ENCODE measurements around the gene POPDC2.

POPDC2 gene

DNA sequence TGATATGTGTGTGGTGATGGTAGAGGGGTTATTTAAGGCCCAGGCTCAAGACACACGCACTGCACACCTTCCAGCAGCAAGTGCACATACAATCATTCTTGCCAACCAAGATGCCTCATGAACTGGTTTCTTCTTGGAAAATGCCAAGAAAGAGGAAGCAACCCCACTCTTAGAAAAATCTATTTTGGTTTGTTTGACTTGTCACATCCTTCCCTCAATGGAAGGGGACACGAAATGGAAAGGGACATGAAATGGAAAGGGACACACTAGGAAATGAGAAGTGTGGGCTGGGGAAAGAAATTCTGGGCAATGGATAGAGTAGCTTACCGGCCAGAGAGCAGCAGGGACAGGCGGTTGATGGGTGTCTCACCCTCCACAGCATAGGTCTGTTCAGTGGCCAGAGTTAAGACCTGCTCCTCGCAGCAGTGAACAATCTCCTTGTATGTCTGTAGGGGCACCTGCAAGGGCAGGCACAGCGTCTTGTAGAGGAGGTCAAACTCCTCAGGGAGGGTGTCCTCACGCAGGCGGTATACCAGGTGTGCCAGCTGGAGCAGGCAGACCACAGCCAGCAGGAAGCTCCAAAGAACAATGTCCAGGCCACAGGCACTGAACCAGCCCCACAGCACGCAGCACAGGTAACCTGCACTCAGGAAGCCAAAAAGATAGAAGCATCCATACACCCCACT lies 640 bp downstream of the POPDC2 start:
- DNase-seq, result no peak
- TF ChIP-seq GATA1 (IDR thresholded peaks at IDR 0.05; ENCODE audit: low read depth, low read length), result no peak
- no peak for TF ChIP-seq POLR2A (IDR thresholded peaks at IDR 0.05; ENCODE audit: low read length)

DNA sequence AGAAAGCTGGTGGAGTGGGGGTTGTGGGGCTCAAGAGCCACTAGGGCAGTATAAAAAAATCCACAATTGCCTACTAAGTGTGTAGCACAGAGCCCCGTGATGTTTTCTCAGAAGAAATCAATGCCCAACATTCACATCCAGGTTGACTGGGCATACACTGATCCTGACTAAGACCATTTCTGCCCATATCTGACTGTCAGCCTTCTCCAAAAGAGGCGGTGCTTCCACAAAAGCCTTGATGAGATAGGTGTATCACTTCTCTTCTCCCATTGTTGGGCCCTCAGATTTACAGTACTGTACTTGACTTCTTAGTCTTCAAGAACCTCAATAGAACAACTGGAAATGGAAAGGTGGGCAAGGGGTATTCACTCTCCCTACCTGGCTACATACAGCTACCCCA lies 1.4 kb downstream of the POPDC2 start:
- no peak for DNase-seq
- TF ChIP-seq POLR2A (IDR thresholded peaks at IDR 0.05; ENCODE audit: low read length) (no peak), GATA1 (IDR thresholded peaks at IDR 0.05; ENCODE audit: low read depth, low read length) (no peak)

DNA sequence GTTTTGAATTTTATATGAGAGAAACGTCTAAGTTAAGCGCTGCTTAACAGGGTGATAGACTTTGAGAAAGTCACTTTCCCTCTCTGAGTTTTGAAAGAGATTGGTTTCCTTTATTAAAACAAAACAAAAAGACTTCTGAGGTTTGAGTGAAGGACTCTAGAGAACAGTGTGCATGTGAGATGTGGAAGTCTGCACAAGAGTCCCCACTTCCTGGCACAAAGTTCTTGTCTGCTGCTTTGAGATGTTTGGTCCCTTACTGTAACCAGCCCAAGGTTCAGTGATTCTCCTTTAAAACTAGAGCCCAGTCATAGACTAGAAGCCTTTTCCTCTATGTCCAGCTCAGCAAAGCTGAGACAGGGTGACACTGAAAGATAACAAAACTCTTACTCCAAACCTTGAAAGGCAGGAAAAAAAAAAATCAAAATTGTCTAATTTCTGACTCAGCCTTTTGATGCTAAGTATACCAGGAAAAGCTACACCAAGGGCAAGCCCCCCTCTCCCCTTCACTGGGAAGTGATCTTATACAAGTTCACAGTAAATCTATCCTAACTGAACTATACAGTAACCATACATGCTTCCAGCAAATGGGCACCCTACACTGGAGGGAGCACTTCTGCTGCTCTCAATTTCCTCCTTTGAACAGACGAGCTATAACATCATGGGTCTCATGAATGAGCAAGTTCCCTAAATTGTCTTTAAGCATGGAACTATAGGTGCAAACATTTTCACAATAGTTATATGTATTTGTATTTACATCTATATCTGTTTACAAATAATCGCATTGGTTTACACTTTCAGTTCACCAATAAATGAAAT lies 2.3 kb downstream of the POPDC2 start:
- DNase-seq, result no peak
- TF ChIP-seq GATA1 (IDR thresholded peaks at IDR 0.05; ENCODE audit: low read depth, low read length) (no peak), POLR2A (IDR thresholded peaks at IDR 0.05; ENCODE audit: low read length) (no peak)

DNA sequence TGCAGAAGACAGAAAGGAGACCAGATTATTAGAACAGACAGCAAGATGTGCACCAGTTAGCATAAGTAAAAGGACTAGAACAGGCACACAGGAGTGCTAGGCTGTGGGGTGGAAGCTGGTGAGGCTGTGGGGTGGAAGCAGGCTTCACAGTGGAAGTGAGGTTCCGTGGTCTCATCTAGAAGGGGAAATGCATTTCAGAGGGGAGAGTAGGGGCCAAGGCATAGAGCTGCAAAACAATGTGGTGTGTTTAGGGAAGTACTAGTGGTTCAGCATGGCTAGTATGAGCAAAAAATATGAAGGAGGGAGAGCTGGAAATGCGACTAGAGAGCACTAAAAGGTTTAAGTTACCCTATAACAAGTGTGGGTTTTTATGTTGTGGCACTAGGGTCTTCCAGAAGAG lies 6.5 kb downstream of the POPDC2 start:
- TF ChIP-seq POLR2A (IDR thresholded peaks at IDR 0.05; ENCODE audit: low read length), result no peak
- no peak for TF ChIP-seq GATA1 (IDR thresholded peaks at IDR 0.05; ENCODE audit: low read depth, low read length)
- no peak for DNase-seq

DNA sequence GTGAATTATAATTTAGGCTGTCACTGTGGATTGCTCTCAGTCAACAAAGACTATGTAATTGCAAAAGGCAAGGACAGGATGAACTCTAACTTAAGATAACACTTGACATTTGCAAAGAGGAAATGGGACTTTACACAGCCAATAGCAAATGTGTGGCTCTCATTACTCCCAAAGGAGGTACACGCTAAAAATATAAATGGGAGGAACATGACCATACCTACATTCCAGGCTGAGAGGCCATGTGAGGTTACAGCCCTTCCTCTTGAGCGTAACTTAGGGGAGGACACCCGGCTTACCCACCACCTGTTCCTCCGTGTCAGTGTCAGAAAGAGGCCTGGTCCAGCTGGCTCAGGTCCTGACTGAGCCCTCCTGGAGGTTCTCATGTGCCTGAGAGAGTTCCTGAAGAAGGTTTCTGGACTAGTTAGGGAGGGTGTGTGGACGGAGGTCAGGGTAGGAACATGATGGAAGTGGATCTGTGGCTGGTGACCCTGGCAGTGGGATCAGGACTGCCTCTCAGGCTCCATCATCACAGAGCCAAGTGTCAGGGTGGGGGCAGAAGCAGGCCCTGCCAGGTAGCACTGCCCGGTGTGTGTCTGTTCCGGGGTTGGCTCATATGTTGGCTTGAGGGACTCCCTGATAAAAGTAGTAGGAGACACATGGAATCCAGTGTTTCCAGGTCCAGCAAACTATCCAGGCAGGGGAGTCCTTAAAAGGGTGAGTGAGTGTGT lies 7.9 kb downstream of the POPDC2 start:
- TF ChIP-seq GATA1 (IDR thresholded peaks at IDR 0.05; ENCODE audit: low read depth, low read length) (no peak), POLR2A (IDR thresholded peaks at IDR 0.05; ENCODE audit: low read length) (no peak)
- DNase-seq, result no peak

DNA sequence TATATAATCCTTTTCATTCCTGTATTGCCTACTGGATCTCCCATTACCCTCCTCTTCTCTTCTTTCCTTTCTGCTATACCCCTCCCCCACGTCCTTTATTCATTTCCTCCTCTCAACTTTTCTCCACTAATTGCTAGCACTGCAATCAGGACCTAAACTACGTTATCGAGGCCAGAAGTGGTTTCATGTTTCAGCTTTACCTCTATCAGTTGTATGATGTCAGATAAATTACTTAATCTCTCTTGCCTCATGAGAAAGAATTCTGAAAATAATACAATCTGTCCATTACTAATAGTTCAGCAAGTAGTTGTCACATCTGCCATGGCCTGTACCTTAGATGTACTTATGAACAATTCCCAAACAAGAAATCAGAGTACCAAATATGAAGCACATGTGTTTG lies 10.6 kb downstream of the POPDC2 start:
- no peak for DNase-seq
- TF ChIP-seq POLR2A (IDR thresholded peaks at IDR 0.05; ENCODE audit: low read length), result no peak
- TF ChIP-seq GATA1 (IDR thresholded peaks at IDR 0.05; ENCODE audit: low read depth, low read length), result no peak

DNA sequence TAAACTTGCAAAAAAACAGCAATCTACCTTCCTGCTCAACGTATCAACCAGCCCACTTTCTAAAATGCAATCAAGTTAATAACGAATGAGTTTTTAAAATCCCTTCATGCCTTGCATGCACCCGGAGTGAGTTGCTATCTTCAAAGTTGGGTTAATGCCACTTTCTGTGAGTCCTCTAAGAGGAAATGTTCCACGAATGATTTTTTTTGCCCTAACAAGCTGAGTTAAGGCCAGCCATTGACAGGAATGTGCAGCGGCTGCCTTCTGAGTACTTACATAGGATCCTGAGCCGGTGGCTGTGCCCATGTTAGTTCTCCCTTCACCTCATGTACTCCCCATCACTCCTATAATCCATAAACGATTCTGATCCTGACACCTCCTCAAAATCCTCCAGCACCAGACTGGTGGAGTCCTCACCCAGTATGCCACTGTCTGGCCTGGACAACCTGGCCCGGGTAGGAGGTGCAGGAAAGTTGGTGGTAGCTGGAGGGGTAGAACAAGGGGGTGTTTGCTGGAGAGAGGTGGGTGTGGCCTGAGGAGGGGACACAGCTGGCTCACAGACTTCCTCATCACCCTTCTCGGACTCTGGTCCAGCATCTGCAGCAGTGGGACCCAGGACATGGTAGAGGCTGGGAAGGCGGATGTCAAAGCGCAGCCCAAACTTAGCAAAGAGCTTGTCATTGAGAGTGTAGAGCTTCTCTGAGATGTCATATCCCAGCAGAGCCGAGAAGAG lies 12.4 kb downstream of the POPDC2 start:
- no peak for DNase-seq
- TF ChIP-seq POLR2A (IDR thresholded peaks at IDR 0.05; ENCODE audit: low read length) (no peak), GATA1 (IDR thresholded peaks at IDR 0.05; ENCODE audit: low read depth, low read length) (no peak)

DNA sequence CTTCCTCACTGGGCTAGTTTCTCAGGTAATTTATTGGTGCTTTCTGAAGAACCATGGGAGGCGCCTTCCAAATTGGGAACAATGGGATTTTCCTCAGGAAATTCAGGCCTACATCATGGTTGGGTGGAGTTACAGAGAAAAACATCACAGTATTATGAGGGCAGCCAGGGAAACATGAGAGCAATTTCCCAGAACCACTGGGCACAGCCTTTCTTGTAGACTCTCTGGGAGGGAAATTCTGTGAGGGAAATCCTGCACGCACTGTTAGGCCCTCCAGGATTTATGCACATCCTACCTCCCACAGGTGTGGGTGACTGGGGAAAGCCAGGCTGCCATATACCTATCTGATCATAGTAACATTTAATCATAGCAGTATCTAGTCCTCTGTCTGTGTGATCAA lies 13.2 kb downstream of the POPDC2 start:
- no peak for DNase-seq
- TF ChIP-seq GATA1 (IDR thresholded peaks at IDR 0.05; ENCODE audit: low read depth, low read length), result no peak
- TF ChIP-seq POLR2A (IDR thresholded peaks at IDR 0.05; ENCODE audit: low read length), result no peak

DNA sequence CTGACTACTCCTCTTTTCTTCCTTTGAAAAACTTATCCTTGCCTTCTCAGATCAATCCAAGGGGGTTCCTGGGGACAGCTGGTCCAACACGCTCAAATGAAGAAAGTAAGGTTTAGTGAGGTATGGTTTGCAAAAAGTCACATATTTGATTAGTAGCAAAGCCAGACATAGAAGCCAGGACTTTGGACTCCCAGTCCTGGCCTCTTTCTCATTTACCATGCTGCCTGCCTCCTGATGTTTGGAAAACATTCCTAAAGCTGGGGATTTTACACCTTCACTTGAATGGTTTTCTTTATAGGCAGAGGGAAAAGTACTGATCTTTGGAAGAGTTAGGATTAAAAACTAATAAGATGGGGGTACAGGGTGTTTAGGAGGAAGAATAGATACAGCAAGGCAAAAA lies 14.6 kb downstream of the POPDC2 start:
- DNase-seq, result no peak
- TF ChIP-seq GATA1 (IDR thresholded peaks at IDR 0.05; ENCODE audit: low read depth, low read length), result no peak
- TF ChIP-seq POLR2A (IDR thresholded peaks at IDR 0.05; ENCODE audit: low read length), result no peak

DNA sequence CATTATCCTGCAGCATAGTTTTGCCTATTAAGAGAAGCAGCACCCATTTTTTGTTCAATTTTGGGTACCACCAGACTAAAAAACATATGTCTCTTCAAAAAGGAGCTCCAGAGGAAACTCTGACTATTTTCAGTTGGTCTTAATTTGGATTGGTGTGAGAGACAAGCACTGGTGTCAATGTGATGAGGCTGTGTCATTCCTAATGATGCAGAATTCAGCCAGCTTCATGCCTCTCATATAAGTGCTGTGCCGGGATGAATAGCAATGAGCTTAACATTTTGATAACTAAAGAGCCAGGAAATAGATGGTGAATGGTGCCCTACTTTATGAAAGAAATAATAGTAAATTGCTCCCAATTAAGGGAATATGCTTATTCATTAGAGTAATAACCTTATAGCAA lies 15.9 kb downstream of the POPDC2 start:
- TF ChIP-seq GATA1 (IDR thresholded peaks at IDR 0.05; ENCODE audit: low read depth, low read length) (no peak), POLR2A (IDR thresholded peaks at IDR 0.05; ENCODE audit: low read length) (no peak)
- no peak for DNase-seq

DNA sequence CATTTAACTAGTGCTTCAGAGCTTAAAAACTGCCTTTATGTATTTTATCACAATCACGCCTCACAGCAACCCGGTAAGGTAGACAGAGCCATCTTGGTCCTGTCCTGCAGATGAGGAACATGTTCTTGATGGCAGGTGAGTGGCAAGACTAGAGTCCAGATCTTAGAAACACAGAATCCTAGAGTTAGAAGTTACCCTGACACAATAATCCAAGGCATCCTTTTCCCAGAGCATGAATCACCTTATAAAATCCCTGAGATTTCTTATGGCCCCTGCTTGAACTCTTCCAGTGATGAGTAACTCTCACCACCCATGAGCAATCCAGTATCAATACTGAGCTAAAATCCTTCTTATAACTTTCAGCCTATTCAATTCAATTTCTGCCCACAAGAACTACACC lies 16.9 kb downstream of the POPDC2 start:
- no peak for TF ChIP-seq POLR2A (IDR thresholded peaks at IDR 0.05; ENCODE audit: low read length)
- no peak for TF ChIP-seq GATA1 (IDR thresholded peaks at IDR 0.05; ENCODE audit: low read depth, low read length)
- peak in 1 of 2 experiments; percentile 33 for DNase-seq

DNA sequence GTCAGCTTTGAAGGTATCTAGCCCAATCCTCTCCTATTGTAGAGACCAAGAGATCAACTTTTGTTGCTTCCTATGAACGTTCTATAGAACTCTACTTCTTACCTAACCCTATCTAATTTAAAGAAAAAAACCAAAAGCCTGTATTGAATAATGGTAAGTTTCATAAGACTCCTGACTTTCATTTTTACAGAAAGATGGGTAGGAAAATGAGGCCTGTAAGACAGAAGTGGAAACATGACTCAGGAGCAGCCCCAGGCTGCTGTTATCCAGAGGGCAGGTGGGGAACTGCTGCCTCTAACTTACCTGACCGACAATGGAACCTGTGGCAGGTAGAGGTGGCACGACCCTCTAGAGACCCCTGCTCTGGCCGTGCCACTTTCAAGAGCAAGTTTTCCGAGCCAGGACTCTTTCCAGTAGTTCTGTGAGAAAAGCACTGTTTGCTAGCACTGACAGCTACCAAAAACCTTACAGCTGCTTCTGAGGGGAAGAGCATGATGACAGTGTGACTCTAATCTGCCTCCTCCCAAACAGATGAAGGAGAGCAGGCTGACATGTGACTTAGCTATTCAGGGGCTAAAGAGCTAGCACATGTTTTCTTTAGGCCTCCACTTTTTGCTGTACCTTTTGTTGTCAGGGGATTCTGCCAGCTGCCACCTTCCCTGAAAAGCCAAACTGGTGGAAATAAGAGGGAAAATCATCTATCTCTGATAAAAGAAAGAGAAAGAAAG lies 17.5 kb downstream of the POPDC2 start:
- no peak for TF ChIP-seq GATA1 (IDR thresholded peaks at IDR 0.05; ENCODE audit: low read depth, low read length)
- TF ChIP-seq POLR2A (IDR thresholded peaks at IDR 0.05; ENCODE audit: low read length), result no peak
- peak; percentile 49 to 57 for DNase-seq

DNA sequence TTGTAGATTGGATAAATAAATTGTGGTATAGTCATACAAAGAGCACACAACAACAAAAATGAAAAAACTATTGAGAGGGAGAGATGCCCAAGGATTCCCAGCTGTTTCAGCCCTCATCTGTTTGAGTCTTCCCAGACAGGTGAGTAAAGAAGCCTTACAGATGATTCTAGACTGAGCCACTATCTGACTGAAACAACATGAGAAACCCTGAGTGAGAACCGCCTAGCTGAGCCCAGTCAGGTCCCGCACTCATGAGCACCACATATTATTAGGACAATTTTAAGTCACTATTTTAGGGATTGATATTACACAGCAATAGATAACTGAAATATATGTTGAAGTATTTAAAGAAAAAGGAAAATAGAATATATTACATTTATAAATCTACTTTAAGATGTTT lies 19.0 kb downstream of the POPDC2 start:
- TF ChIP-seq GATA1 (IDR thresholded peaks at IDR 0.05; ENCODE audit: low read depth, low read length) (no peak), POLR2A (IDR thresholded peaks at IDR 0.05; ENCODE audit: low read length) (no peak)
- DNase-seq, result no peak
